GM23338 (cell line): Measurements from ENCODE around the gene BMP10.

Experiments used
- TF ChIP-seq, protein P1 (sequence below), 2 experiments: fragments of 200-600 bp in 1 of 2; sonication (generic) in 1 of 2; conservative IDR thresholded peaks; 2 replicates each; pipeline versions ENCODE4 v1.5.1 to v1.6.1; 2016 to 2017; ENCODE audit warnings: antibody characterized with exemption in 2 of 2, low read depth in 2 of 2, mild to moderate bottlenecking in 2 of 2, moderate library complexity in 1 of 2
- TF ChIP-seq, protein P2 (sequence below): IDR thresholded peaks from one replicate; pipeline ENCODE4 v1.6.1; 2018; ENCODE audit warnings: antibody characterized with exemption; ENCODE audit not compliant: unreplicated experiment

DNA sequence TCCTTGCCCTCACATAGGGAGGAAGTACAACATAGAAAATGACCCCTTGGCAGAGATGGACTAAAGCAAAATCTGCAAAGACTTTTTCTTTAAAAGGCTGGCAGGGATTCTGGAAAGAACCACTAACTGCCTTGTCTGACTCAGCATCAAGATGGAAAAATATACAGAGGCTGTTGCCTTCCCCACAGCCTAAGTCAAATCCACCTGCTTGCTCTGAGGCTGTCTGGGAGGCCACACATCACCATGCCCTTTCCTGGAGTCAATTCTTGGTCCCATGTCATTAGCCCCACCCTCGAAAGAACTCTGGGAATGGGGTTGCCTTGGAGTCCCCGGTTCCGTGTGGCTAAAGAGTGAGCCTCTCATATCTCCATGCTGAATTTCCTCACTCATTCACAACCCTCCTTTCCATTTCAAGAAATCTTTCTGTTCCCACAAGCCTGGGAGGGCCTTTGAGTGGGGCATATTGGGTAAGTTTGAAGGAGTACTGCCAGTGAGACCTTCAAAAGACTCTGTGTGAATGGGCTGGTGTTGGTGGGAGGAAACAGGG is 39.4 kb downstream of the BMP10 start:
- TF ChIP-seq, protein P1, sequence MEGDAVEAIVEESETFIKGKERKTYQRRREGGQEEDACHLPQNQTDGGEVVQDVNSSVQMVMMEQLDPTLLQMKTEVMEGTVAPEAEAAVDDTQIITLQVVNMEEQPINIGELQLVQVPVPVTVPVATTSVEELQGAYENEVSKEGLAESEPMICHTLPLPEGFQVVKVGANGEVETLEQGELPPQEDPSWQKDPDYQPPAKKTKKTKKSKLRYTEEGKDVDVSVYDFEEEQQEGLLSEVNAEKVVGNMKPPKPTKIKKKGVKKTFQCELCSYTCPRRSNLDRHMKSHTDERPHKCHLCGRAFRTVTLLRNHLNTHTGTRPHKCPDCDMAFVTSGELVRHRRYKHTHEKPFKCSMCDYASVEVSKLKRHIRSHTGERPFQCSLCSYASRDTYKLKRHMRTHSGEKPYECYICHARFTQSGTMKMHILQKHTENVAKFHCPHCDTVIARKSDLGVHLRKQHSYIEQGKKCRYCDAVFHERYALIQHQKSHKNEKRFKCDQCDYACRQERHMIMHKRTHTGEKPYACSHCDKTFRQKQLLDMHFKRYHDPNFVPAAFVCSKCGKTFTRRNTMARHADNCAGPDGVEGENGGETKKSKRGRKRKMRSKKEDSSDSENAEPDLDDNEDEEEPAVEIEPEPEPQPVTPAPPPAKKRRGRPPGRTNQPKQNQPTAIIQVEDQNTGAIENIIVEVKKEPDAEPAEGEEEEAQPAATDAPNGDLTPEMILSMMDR (conservative IDR thresholded peaks at IDR 0.05; ENCODE audit: low read depth in 2 of 2), result no peak
- TF ChIP-seq, protein P2, sequence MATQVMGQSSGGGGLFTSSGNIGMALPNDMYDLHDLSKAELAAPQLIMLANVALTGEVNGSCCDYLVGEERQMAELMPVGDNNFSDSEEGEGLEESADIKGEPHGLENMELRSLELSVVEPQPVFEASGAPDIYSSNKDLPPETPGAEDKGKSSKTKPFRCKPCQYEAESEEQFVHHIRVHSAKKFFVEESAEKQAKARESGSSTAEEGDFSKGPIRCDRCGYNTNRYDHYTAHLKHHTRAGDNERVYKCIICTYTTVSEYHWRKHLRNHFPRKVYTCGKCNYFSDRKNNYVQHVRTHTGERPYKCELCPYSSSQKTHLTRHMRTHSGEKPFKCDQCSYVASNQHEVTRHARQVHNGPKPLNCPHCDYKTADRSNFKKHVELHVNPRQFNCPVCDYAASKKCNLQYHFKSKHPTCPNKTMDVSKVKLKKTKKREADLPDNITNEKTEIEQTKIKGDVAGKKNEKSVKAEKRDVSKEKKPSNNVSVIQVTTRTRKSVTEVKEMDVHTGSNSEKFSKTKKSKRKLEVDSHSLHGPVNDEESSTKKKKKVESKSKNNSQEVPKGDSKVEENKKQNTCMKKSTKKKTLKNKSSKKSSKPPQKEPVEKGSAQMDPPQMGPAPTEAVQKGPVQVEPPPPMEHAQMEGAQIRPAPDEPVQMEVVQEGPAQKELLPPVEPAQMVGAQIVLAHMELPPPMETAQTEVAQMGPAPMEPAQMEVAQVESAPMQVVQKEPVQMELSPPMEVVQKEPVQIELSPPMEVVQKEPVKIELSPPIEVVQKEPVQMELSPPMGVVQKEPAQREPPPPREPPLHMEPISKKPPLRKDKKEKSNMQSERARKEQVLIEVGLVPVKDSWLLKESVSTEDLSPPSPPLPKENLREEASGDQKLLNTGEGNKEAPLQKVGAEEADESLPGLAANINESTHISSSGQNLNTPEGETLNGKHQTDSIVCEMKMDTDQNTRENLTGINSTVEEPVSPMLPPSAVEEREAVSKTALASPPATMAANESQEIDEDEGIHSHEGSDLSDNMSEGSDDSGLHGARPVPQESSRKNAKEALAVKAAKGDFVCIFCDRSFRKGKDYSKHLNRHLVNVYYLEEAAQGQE, result no peak
